HG03039 (cell line): ENCODE results near the gene ARHGAP22.
A peak's percentile ranks its signal among the peaks of the same experiment; 100 is the strongest.

ENCODE experiments used
- ATAC-seq: cut with Tn5 transposase; IDR thresholded peaks from one replicate; pipeline ENCODE4 v1.9.1; 2021; ENCODE audit warnings: mild to moderate bottlenecking, moderate library complexity; ENCODE audit not compliant: unreplicated experiment

Gene ARHGAP22

DNA sequence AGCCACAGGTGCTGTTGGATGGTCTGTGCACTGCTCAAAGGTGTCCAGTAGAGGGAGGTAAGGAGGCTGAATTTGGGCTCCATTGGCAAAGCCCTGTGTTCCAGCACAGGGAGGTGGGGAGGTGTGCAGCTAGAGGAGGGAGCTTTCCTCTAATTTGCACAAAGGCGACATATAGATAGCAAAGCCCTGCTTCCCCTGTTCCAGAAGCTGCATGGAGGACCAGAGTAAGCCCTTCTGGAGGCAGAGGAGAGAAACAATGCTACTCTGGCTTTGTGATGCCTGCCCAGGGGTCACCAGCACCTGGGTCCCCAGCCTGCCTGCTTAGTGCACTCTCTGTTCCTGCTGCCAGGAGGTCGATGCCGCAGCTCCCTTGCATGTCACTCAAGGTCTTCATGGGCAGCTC, 3.4 kb upstream of the ARHGAP22 start:
- peak; percentile 81 for ATAC-seq

GRCh38 chr10:48607356-48608278, 2.7 kb upstream of the ARHGAP22 start:
- no peak for ATAC-seq

GRCh38 chr10:48606530-48607355, 1.9 kb upstream of the ARHGAP22 start:
- ATAC-seq, result no peak

DNA sequence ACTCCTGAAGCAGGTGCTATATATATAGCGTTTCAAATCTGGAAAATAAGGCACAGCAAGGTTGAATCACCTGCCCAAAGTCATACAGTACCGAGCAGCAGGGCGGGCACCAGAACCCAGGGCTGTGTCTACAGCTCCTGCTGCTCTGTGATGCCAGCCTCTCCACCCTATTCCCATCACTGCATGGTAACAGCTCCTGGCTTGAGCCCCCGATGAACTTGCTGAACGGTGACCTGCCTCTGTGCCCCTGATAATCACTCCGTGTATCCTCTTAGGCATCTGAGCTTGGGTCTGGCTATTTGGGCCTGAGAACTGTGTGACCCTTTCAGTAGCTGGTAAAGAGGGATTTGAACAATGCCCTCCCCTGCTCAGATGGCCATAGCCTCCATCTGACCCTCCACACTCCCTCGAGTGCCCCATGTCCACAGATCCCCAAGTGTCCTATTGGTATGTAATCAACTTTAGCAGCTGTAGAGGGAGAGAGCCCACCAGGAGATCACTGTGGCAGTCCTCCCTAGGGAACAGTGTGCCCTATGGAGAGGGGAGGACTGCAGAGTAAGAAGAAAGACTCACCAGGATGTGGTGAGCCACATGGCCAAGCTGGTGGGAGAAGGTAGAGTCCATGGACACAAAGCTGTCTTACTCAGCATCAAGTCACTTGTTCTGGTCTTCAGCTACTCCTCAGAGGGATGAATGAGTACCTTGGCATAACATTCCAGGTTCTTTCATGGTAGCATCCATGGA, 1.1 kb upstream of the ARHGAP22 start:
- ATAC-seq, result no peak

DNA sequence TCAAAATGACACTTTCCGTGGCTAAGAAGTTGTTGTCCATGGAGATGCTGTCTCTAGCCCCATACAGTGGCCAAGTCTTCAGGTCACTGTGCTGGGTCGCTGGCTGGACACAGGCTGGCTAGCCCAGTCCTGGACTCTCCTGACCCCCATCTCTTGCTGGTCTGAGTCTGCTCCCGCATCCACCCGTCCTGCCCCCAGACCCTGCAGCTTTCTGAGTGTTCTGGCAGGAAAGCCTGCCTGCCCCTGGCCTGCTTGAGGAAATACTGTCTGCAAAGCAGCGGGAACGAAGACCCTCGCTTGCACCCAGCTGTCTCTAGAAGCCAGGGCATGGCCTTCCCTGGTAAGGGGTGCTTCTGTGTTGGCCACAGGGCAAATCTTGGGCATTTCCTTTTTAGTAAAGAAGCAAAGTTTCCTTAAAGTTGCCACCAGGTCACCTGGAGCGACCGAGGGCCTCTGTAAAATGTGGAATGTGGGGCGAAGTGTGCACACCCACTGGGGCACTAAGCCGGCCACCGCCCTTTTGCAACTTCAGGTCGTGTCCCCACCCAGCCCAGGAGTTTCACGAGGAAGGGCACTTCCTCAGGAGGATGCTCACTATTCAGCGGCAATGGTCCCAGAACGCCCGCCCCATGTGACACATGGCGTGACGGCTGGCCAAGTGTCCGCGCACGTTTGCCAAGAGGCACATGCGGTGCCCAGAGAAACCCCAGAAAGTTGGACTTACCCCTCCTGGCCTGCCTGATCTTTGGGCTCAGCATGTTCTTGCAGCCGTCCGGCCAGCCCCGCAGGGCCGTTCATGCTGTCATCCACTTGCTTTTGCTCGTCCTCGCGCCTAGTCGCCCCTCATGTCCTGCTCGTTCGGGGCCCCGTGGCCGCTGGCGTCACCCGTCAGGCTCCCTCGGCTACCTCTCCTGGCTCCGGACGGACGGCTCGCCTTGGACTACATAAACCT, 558 bp downstream of the ARHGAP22 start:
- no peak for ATAC-seq

DNA sequence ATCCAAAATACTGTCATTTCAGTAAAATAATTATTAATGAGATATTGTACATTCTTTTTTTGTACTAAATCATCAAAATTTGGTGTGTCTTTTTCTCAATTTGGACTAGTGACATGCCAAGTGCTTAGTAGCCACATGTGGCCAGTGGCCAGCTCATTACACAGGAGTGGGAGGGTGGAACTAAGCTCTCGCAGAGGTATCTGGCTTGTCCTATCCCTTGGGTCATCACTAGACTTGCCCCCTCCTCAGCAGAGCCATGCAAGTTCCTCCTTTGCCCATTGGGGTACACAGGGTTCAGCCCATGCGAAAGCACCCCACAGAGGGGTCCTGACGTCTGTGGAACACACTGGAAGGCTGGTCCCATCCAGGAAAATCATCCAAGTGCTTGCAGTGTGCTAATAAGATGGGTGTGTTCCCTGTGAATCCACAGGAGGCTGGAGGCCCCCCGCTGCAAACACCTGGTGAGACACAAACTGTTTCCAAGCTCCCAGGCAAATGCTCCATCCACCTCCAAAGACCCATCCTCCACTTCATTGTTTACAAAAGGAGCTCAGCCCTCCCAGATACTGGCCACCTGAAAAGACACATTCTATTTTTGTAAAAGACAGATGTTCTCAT, 1.3 kb downstream of the ARHGAP22 start:
- no peak for ATAC-seq

GRCh38 chr10:48602401-48603135, 2.3 kb downstream of the ARHGAP22 start:
- no peak for ATAC-seq

DNA sequence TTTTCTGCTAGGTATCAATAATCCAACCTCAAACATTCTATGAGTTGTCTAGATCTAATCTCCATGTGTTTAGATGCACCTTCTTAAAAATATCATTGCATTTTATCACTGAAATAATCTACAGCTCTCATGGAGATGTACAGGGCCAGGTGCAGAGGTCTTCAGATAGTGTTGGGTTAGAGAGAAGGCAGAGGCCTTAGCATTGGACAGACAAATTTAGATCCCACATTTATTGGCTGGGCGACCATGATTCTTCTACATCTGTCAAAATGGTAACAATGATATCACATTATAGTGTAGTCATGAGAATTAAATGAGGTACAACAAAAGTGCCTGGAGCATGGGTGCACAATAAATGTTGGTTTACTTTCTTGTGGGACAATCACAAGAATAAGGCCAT, 3.1 kb downstream of the ARHGAP22 start:
- no peak for ATAC-seq

DNA sequence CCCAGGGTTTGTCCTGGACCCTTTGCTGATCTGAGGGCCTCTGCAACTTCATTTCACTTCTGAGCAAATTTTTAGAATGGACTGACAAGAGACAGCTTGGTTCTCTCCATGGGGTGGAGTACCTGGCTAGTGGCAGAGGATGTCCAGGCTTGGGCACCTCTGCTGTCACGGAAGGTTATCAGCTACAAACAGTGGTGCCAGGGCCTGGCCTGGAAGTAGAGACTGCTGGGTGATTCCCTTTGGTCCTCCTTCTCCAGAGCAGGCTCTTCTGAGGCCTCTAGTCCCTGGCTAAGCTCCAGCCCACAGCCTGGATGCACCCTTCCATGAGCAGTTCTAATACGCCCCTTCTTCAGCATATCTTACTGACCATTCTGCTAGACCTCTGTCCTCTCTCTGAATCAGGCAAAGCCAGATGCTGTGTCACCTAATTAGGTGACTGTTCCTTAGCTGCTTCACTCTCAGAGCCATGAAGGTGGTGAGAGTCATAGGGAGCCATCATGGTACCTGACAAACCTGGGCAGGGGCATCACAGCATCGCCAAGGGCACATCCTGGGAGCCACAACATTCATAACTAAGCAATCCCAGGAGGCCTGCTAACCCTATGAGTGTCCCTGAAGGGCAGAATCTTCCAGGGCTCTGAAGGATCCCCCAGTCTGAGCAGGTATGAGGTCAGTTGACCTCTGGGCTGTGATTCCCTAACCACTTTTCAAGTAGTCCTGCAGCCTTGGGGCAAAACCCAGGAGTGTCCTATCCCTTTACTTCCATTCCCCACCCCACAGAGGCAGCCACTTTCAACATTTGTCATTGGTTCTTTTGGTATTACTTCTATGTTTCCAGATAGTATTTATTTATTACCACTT, 4.0 kb downstream of the ARHGAP22 start:
- ATAC-seq, result no peak

DNA sequence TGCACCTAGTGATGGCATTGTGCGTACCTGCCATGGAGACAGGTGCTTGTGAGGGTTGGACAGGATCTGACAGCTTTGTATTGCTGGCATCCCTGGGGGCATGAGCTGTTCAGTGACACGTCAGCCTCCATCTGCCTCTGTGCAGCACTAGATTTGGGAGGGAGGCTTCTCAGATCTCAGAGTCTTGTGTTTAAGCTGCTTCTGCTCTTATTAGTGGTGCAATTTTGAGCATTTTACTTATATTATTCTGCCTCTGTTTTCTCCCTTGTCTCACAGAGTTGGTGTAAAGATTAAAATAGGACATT, 5.1 kb downstream of the ARHGAP22 start:
- no peak for ATAC-seq

- no peak for ATAC-seq
These were observed 5.7 kb downstream of the ARHGAP22 start for GRCh38 chr10:48598936-48599829.

DNA sequence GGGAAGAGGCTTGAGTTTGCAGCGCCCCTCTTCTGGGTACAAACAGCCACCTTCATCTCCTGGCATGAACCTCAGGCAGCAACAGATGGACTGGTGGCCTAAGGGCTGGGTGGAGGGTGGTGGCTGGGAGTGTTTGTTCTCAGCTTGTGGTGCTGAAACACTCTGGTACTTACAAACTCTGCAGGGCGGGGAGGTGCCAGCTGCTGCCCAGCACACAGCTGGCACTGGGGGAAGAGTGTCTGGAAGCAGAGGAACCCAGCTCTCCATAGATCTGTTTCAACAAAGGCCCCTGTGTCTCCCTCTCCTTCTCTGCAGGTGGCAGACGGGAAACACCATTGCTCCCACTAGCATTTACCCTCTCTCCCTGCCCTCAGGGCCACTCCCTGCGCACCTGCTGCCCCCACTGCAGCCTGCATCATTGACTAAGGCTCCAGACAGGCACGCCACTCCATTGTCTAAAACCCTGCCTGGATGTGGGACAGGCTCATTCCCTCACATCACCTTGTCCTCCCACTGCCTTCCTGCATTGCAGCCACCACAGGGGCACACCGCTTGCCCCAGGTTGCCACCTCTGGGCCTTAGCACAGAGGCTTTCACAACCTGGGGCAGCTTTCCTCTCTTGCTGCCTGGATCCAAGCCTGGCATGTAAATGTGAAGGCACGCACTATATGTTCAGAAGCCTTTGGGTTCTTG, 6.5 kb downstream of the ARHGAP22 start:
- ATAC-seq, result no peak

- ATAC-seq, result no peak
These were observed 9.3 kb downstream of the ARHGAP22 start for GRCh38 chr10:48595539-48595932.

- no peak for ATAC-seq
These were observed 9.9 kb downstream of the ARHGAP22 start for GRCh38 chr10:48594803-48595538.

DNA sequence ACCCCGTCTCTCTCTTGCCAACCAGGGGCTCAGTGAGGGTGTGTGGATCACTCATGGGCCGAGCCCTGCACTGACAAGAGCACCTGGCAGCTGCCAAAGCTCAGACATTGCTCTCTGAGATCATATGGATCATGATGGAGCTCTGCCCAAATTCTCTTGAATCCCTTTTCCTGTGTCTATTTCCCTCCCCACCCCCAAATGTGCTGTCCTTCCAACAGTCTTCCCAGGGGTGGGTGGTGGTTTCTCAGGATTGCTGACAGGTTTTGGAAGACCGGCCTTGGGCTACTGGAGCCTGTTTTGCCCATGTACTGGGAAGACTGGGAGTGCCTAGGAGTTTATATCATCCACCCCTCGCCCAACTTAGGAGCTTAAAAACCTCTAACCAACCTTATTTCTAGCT, 10.5 kb downstream of the ARHGAP22 start:
- no peak for ATAC-seq

GRCh38 chr10:48592346-48592745, 12.5 kb downstream of the ARHGAP22 start:
- no peak for ATAC-seq
